ENCODE data around the gene KLRC2.
"Not testable (repeated sequence)": the region's sequence is repeated elsewhere in the genome, so short reads cannot be mapped to it uniquely, and the experiment has no call there.

The KLRC2 gene

DNA sequence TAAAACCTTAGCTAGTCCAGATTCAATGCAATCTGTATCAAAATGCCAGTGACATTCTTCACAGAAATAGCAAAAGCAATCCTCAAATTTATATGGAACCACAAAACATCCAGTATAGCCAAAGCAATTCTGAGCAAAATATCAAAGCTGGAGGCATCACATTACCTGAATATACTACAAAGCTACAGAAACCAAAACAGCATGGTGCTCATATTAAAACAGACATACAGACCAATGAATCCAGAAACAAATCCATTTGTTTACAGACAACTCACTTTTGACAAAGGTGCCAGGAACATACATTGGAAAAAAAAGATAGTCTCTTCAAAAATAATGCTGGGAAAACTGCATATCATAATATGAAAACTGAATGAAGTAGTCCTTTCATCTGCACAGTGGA lies 31.0 kb downstream of the KLRC2 start:
- DNase-seq = no peak

DNA sequence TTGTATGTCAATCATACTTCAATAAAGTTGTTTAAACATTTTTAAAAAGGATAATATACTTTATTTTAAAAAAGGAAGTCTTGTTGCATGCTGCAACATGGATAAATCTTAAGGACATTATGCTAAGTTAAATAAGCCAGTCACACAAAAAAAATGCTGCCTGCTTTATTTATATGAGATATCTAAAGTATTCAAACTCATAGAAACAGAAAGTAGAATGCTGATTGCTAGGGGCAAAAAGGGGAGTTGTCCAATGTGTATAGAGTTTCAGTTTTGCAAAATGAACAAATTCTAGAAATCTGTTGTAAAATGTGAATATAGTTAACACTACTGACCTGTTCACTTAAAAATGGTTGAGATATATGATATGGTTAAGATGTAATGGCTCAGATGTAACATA lies 35.0 kb downstream of the KLRC2 start:
- no peak for DNase-seq

DNA sequence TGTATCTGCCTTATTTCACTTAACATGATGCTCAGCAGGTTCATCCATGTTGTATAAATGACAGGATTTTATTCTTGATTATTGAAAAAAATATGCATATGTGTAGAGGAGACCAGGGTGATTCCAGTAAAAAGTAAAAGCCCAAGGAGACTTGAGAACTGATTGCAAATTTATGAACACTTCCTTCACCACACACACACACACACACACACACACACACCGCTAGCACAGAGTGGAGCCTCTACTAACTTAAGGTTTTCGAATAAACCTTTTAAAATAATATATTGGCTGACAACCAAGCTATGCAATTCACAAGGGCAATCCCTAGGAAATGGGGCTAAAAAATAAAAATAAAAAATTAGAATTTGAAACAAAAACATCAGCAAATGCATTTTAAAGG lies 37.6 kb downstream of the KLRC2 start:
- no peak for DNase-seq

DNA sequence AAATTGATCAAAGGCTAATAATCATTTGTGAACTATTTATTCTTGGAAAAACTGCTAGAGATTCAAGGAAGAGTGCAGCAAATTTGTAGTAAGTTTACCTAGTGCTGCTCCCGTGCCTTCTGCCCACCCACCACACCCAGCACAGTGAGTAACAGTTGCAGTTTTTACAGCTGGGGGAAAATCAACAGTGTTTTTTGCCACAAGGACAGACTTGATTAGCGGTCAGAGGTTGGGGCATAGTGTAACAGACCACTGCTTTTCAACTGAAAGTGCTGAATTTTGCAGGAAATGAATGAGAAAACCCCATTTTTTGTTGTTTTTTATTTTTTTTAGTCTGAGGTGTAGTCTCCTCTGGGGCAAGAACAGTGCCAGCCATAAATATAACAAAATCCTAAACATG lies 38.5 kb downstream of the KLRC2 start:
- DNase-seq = peak; percentile 76

DNA sequence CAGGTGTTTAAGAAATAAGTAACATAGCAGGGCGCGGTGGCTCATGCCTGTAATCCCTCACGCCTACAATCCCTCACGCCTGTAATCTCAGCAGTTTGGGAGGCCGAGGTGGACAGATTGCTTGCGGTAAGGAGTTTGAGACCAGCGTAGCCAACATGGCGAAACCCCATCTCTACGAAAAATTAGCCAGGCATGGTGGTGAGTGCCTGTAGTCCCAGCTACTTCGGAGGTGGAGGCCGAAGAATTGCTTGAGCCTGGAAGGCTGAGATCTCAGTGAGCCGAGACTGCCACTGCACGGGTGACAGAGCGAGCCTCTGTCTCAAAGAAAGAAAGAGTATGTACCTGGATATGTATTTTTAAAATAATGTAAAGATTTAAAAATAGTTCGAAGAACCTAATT lies 39.6 kb downstream of the KLRC2 start:
- DNase-seq = peak; percentile 61

DNA sequence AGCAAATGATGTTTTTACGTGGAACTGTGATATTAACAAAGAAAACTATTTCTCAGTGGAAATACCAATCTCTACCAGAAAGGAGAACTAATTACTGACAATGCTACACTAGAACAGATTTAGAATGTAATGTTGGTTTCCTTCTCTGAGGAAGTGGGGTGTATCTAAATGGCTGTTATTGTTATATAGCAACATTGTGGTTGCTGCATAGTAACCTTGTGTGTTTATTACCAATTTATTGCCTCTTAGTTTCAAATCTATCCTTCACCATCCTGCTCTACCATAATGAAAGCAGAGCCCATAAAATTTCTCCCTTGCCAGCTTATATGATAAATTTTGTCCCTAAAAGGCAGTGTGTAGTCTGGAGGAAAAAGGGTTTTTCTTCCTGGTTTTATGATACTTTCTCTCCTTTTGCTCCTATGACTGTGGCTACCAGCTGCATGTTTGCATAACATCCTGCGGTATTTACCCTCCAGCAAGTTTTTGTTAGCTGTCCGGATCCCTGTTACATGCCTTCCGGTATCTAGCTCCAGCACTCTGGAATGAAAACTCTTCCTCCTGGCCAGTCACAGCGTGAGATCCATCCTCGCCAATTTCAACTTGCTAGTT lies 40.3 kb downstream of the KLRC2 start:
- DNase-seq = peak; percentile 99

DNA sequence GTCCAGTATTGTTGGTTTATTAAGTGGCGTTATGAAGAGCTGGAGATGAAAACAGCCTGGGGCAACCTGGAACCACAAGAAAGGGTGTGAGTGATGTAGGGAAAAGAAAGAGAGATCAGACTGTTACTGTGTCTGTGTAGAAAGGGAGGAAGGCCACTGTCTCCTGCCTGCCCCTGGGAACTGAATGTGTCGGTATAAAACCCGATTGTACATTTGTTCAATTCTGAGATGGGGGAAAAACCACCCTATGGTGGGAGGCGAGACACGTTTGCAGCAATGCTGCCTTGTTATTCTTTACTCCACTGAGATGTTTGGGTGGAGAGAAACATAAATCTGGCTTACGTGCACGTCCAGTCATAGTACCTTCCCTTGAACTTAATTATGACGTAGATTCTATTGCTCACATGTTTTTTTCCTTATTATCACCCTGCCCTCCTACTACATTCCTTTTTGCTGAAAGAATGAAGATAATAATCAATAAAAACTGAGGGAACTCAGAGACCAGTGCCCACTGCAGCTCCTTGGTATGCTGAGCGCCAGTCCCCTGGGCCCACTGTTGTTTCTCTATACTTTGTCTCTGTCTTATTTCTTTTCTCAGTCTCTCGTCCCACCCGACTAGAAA lies 41.2 kb downstream of the KLRC2 start:
- not testable (repeated sequence) for DNase-seq

DNA sequence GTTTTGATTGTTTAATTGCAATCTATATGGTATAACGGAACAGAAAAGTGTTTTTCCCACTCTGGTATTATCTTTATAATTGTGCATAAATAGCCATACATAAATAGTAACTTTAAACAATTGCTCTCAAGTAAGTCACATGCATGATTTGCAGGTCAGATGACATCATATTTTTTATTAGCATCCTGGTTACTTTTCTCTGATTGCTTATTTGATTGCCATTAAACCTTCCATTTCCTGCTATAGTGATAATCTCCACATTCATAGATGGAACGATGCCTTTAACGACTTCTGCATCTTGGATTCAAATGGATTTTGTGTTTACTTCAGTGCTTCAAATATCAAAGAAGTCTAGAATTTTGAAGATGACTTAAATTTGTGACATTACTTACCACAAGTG lies 42.5 kb downstream of the KLRC2 start:
- DNase-seq = peak; percentile 40

DNA sequence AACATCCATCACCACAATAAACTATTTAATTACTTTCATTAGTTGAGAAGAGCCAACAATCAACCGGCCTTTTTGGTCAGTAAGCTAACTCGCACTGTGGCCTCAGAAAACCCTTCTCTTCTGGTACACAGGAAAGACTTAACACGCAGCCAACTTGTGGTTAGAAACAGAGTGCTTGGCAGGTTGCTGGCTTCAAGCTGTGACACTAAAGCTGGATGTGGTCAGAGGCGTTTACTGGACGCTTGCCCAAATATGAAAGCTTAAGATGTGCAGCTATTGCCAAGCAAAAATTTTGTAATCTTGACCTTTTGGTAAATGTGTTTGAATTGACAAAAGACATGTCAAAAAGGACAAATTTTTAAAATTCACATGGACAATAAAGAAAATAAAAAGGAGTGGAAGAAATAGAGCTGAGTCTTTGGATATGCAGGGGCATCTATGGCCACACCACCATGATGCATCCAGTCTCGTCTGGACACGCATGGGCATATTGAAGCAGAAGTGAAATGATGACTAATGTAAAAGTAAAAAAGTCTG lies 43.3 kb downstream of the KLRC2 start:
- DNase-seq = peak; percentile 89

DNA sequence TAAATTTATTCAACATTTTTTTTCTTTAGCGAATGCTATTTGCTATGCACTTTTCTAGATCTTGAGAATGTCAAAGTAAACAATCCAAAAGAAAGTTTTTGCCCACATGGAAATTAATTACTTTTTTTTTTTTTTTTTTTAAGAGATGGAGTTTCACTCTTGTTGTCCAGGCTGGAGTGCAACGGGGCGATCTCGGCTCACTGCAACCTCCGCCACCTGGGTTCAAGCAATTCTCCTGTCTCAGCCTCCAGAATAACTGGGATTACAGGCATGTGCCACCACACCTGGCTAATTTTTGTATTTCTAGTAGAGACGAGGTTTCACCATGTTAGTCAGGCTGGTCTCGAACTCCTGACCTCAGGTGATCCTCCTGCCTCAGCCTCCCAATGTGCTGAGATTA lies 44.8 kb downstream of the KLRC2 start:
- DNase-seq = not testable (repeated sequence)

DNA sequence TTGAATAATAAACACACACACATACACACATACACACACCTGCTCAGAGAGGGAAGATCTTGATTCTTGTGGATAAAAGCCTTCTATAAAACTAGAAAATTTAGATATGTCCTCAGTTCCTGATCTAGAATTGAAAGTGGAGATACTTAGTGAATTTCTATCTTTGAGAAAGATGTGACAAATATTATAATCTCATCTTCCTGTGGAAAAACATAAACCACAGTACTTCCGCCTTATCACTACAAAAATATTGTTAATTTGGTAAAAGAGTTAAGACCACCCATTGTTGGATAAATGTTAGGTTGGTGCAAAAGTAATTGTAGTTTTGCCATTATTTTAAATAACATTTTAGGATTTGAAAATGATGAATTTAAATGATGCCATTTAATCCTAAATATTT lies 45.9 kb downstream of the KLRC2 start, which contains the start of gene KLRK1:
TSS of gene KLRK1 (minus strand) at position 138 of the 400 bp plus-strand sequence. CDS start 1,231 bp downstream, outside the sequence.
- DNase-seq = no peak

DNA sequence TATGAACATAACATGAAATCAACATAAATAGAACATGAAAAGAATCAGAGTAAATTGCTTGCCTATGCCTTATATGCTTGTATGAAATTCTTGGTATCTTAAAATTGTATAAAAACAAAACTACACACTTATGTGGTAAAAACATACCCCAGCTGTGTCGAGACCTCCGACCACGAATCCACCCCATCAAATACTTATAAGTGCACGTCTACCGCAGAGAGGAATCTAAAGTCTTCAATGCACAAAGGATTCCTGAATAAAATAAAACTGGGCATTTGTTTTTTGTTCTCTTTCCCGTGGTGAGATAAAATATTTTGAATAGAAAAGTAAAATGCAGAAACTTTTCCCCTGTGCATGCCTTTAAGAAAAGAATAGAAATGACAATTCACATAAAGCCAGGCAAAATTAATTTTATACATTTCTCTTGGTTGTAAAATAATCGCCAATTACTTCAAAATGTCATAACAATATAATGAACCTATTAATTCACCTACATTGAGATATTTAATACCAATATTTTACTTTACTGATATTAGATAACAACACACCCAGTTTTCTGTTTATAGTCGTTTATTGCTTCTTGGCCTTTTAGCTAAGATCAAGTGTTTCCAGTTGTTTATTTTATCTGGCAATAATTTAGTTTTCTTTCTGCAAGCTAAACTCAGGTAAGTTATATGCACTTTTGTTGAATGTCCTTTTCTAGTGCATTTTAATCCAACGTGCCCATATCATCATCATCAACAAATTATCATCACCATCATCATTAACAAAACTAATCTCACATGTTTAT lies 47.0 kb downstream of the KLRC2 start:
- DNase-seq = no peak

DNA sequence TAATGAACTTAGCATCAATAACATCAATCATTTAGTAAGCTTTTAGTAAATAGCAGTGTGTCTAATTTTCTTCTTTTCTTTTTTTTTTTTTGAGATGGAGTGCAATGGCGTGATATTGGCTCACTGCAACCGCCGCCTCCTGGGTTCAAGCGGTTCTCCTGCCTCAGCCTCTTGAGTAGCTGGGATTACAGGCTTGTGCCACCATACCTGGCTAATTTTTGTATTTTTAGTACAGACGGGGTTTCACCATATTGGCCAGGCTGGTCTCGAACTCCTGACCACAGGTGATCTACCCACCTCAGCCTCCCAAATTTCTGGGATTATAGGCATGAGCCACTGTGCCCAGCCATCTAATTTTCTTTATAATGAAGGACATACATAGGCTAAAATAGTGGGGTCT lies 48.3 kb downstream of the KLRC2 start:
- not testable (repeated sequence) for DNase-seq

DNA sequence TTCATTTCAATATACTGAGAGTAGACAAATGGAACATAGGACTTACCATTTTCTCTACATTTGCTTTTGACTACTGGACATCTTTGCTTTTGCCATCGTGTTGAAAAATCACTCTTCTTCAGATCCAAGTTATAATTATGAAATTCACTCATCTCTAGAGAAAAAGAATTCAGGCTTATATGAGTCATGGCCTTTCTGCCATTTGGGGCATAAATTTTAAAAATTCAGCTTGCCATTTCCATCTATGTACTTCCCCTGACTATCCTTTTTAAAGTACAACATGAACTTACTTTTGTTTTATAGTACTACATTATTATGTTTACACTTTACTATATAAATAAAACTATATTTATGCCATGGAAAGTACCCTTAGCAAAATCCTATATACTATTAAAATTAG lies 49.0 kb downstream of the KLRC2 start:
- no peak for DNase-seq

DNA sequence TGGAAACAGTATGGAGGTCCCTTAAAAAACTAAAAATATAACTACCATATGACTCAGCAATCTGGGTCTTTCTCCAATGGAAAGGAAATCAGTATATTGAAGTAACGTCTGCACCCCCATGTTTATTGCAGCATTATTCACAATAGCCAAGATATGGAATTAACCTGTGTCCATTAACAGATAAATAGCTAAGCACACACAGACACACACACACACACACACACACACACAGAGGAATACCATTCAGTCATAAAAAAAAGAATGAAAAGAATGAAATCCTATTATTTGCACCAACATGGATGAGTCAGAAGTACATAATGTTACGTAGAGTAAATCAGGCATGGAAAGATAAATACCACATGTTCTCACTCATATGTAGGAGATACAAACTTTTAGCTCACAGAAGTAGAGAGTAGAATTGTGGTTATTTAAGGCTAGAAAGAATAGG lies 50.6 kb downstream of the KLRC2 start:
- DNase-seq = no peak

DNA sequence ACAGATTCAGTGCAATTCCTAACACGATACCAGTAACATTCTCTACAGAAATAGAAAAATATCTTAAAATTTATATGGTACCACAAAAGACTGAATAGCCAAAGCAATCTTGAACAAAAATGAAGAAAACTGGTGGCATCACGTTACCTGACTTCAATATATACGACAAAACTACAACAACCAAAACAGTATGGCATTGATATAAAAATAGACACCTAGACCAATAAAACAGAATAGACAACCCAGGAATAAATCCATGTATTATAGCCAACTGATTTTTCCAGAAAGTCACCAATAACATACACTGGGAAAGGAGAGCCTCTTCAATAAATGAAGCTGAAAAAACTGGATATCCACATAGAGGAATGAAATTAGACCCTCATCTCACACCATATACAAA lies 51.6 kb downstream of the KLRC2 start:
- no peak for DNase-seq

DNA sequence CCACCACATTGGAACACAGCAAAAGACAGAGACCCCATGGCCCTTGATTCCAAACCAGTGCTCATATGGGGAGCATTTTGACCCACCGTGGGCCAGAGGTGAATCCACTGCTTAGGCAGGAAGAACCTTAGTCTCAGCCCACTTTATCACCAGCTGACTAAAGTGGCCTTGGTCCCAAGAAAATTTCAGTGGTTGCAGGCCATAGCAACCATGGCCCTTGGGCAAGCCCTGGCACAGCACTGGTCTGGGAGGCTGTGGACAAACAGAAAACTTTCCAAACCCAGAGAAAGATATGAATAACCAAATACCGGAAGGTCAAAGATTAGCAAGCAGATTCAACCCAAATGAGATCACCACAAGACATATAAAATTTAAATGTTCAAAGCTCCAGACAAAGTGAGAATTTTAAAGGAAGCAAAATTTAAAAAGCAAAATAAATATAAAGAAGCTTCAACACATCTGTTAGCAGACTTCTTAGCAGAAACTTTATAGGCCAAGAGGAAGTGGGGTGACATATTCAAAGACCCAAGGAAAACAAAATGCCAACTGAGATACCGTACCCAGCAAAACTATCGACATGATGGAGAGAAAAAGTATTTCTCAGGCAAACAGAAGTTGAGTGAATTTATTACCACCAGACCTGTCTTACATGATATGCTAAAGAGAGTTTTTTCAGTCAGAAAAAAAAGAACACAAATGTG lies 53.7 kb downstream of the KLRC2 start:
- no peak for DNase-seq
